Measurements from ENCODE around the gene ARHGEF39. TPM values are rescaled to one million over a fixed set of nuclear protein-coding genes. Genes with fewer than 3 reads are reported as not detected.

The ARHGEF39 gene
- total RNA-seq: 0.30 and 0.92 TPM in 2 replicates

GRCh38 chr9:35664531-35665470, at the start of gene ARHGEF39:
Gene ARHGEF39, minus strand, starts transcription at chr9:35665195. Its CDS starts 26 bp downstream, at chr9:35665169.

GRCh38 chr9:35689542-35690293, 24.7 kb upstream of the ARHGEF39 start, which contains the start of gene TPM2:
Gene TPM2, minus strand, starts transcription at chr9:35689925. Its CDS starts 108 bp downstream, at chr9:35689817.

GRCh38 chr9:35673132-35674024, 8.4 kb upstream of the ARHGEF39 start, which contains the start of gene CA9:
Gene CA9, plus strand, starts transcription at chr9:35673928. Its CDS starts 32 bp downstream, at chr9:35673960.

GRCh38 chr9:35658137-35658967, 6.6 kb downstream of the ARHGEF39 start, which contains the start of gene CCDC107:
Gene CCDC107, plus strand, starts transcription at chr9:35658292. Its CDS starts 88 bp downstream, at chr9:35658380.

GRCh38 chr9:35657546-35658136, 7.4 kb downstream of the ARHGEF39 start, which contains the start of gene RMRP:
Gene RMRP, minus strand, starts transcription at chr9:35658019.

GRCh38 chr9:35650341-35651158, 14.4 kb downstream of the ARHGEF39 start, which contains the start of gene SIT1:
Gene SIT1, minus strand, starts transcription at chr9:35650931. Its CDS starts 78 bp downstream, at chr9:35650853.

GRCh38 chr9:35618325-35618727, 46.7 kb downstream of the ARHGEF39 start, which contains the start of gene CD72:
Gene CD72, minus strand, starts transcription at chr9:35618413. Its CDS starts 110 bp downstream, at chr9:35618303.

Other genes starting within 250 kb of the ARHGEF39 start
- gene RUSC2, start 175.1 kb downstream of the ARHGEF39 start, total RNA-seq: 22.6 and 44.1 TPM in 2 replicates
- gene TESK1, start 59.9 kb downstream of the ARHGEF39 start, total RNA-seq: 11.9 and 12.2 TPM in 2 replicates
- gene CD72, start 46.8 kb downstream of the ARHGEF39 start, total RNA-seq: 0.32 and 1.2 TPM in 2 replicates
- not detected in 2 replicates for gene SIT1, start 14.3 kb downstream of the ARHGEF39 start, total RNA-seq
- gene RMRP, start 7.2 kb downstream of the ARHGEF39 start, total RNA-seq: 680 and 5,299 TPM in 2 replicates
- gene CCDC107, start 6.9 kb downstream of the ARHGEF39 start, total RNA-seq: 9.2 and 13.7 TPM in 2 replicates
- 3.6 and 8.1 TPM in 2 replicates for gene CA9, start 8.7 kb upstream of the ARHGEF39 start, total RNA-seq
- 1,294 and 1,826 TPM in 2 replicates for gene TPM2, start 24.7 kb upstream of the ARHGEF39 start, total RNA-seq
- gene TLN1, start 67.0 kb upstream of the ARHGEF39 start, total RNA-seq: 548 and 1,223 TPM in 2 replicates
- gene CREB3, start 67.5 kb upstream of the ARHGEF39 start, total RNA-seq: 97.4 and 118 TPM in 2 replicates
- 23.5 and 31.0 TPM in 2 replicates for gene GBA2, start 84.0 kb upstream of the ARHGEF39 start, total RNA-seq
- gene RGP1, start 84.1 kb upstream of the ARHGEF39 start, total RNA-seq: 12.5 and 21.2 TPM in 2 replicates
- 0.30 and 0.55 TPM in 2 replicates for gene MSMP, start 89.1 kb upstream of the ARHGEF39 start, total RNA-seq
- 30.6 and 38.0 TPM in 2 replicates for gene NPR2, start 126.4 kb upstream of the ARHGEF39 start, total RNA-seq
- gene SPAG8, start 147.1 kb upstream of the ARHGEF39 start, total RNA-seq: 0.55 and 1.2 TPM in 2 replicates
- 7.5 and 11.9 TPM in 2 replicates for gene HINT2, start 149.8 kb upstream of the ARHGEF39 start, total RNA-seq
- not detected in 2 replicates for gene FAM221B, start 163.5 kb upstream of the ARHGEF39 start, total RNA-seq
- gene TMEM8B, start 164.0 kb upstream of the ARHGEF39 start, total RNA-seq: 2.7 and 6.2 TPM in 2 replicates
- gene OR13J1, start 205.2 kb upstream of the ARHGEF39 start, total RNA-seq: not detected in 2 replicates
- 0.30 and 0.51 TPM in 2 replicates for gene HRCT1, start 241.0 kb upstream of the ARHGEF39 start, total RNA-seq
- gene SPAAR, start 244.3 kb upstream of the ARHGEF39 start, total RNA-seq: 0.14 TPM in 1 of 2 replicates, not detected in the other

Measured in smooth muscle cell of the umbilical artery (primary cell).